ENCODE measurements around the gene CLEC4F. TPM values are rescaled to one million over a fixed set of nuclear protein-coding genes. Genes with fewer than 3 reads are reported as not detected.

The CLEC4F gene
- total and polyA plus RNA-seq, 2 of the 13 experiments (the other 11 are each of a cell fraction or from before 2014, with no cell fraction given) = 0.12 to 0.13 TPM

GRCh38 chr2:70789304-70790135 is 30.9 kb downstream of the CLEC4F start (continued):
- TF ChIP-seq NONO (IDR thresholded peaks at IDR 0.05) = no peak
- no peak for TF ChIP-seq NONO (CRISPR knock-in tag; conservative IDR thresholded peaks at IDR 0.05)
- no peak for TF ChIP-seq ZNF432 (CRISPR knock-in tag; IDR thresholded peaks at IDR 0.05; ENCODE audit: borderline replicate concordance)
- no peak for TF ChIP-seq ZNF407 (CRISPR knock-in tag; IDR thresholded peaks at IDR 0.05; ENCODE audit: not compliant biosample characterization)
- no peak for TF ChIP-seq SMAD1 (CRISPR knock-in tag; IDR thresholded peaks at IDR 0.05; ENCODE audit: borderline replicate concordance, low read depth)
- TF ChIP-seq ZNF180 (CRISPR knock-in tag; IDR thresholded peaks at IDR 0.05; ENCODE audit: borderline replicate concordance, low read depth) = no peak
- TF ChIP-seq TCF7 (IDR thresholded peaks at IDR 0.05; ENCODE audit: low read depth) = no peak
- no peak for TF ChIP-seq MAFF (IDR thresholded peaks at IDR 0.05; ENCODE audit: low read depth, low read length)
- no peak for TF ChIP-seq MXI1 (IDR thresholded peaks at IDR 0.05; ENCODE audit: borderline replicate concordance, low read depth, low read length)
- TF ChIP-seq ZNF660 (CRISPR knock-in tag; IDR thresholded peaks at IDR 0.05; ENCODE audit: borderline replicate concordance, low read depth) = no peak
- no peak for TF ChIP-seq ARNTL (CRISPR knock-in tag; IDR thresholded peaks at IDR 0.05)
- TF ChIP-seq FOXO4 (CRISPR knock-in tag; conservative IDR thresholded peaks at IDR 0.05) = no peak
- peak; percentile 79; the same call in 1 of the 2 replicates for TF ChIP-seq RELA (CRISPR knock-in tag; IDR thresholded peaks at IDR 0.05)
- no peak for TF ChIP-seq SATB2 (CRISPR knock-in tag; IDR thresholded peaks at IDR 0.05)
- TF ChIP-seq ZFP90 (CRISPR knock-in tag; IDR thresholded peaks at IDR 0.05; ENCODE audit: borderline replicate concordance) = no peak
- no peak for TF ChIP-seq POGZ (CRISPR knock-in tag; IDR thresholded peaks at IDR 0.05)
- TF ChIP-seq ZNF326 (CRISPR knock-in tag; IDR thresholded peaks at IDR 0.05; ENCODE audit: borderline replicate concordance) = no peak
- TF ChIP-seq, protein P1, sequence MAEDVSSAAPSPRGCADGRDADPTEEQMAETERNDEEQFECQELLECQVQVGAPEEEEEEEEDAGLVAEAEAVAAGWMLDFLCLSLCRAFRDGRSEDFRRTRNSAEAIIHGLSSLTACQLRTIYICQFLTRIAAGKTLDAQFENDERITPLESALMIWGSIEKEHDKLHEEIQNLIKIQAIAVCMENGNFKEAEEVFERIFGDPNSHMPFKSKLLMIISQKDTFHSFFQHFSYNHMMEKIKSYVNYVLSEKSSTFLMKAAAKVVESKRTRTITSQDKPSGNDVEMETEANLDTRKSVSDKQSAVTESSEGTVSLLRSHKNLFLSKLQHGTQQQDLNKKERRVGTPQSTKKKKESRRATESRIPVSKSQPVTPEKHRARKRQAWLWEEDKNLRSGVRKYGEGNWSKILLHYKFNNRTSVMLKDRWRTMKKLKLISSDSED (CRISPR knock-in tag; IDR thresholded peaks at IDR 0.05) = no peak
- TF ChIP-seq MLLT10 (CRISPR knock-in tag; IDR thresholded peaks at IDR 0.05) = no peak

All from HepG2 (cell line).